NB4 (cell line): ENCODE data around the gene KLHDC3.
A peak's percentile ranks its signal among the peaks of the same experiment; 100 is the strongest.

Experiments
- DNase-seq: peaks from one replicate; pipeline ENCODE4 v3.0.0; 2010; ENCODE audit warnings: low read depth
- H3K4me3 ChIP-seq: one replicate; pipeline ENCODE4 v1.5.1; 2011; ENCODE audit warnings: mild to moderate bottlenecking, low read depth, low read length, moderate library complexity
- MAX ChIP-seq: IDR thresholded peaks from 2 replicates; pipeline ENCODE4 v1.6.1; 2011; ENCODE audit warnings: low read depth, low read length
- MYC ChIP-seq: IDR thresholded peaks from 2 replicates; pipeline ENCODE4 v1.6.1; 2011; ENCODE audit warnings: low read depth, low read length
- POLR2A ChIP-seq: IDR thresholded peaks from 2 replicates; pipeline ENCODE4 v1.6.1; 2011; ENCODE audit warnings: mild to moderate bottlenecking; ENCODE audit not compliant: insufficient read length; ENCODE audit errors: extremely low read depth
- TF ChIP-seq, protein P1 (sequence below): IDR thresholded peaks from one replicate; pipeline ENCODE4 v1.5.1; 2012; ENCODE audit warnings: low read depth, low read length

Gene KLHDC3

GRCh38 chr6:43009124-43009523, 4.9 kb upstream of the KLHDC3 start:
- no peak for TF ChIP-seq MYC
- TF ChIP-seq, protein P1, sequence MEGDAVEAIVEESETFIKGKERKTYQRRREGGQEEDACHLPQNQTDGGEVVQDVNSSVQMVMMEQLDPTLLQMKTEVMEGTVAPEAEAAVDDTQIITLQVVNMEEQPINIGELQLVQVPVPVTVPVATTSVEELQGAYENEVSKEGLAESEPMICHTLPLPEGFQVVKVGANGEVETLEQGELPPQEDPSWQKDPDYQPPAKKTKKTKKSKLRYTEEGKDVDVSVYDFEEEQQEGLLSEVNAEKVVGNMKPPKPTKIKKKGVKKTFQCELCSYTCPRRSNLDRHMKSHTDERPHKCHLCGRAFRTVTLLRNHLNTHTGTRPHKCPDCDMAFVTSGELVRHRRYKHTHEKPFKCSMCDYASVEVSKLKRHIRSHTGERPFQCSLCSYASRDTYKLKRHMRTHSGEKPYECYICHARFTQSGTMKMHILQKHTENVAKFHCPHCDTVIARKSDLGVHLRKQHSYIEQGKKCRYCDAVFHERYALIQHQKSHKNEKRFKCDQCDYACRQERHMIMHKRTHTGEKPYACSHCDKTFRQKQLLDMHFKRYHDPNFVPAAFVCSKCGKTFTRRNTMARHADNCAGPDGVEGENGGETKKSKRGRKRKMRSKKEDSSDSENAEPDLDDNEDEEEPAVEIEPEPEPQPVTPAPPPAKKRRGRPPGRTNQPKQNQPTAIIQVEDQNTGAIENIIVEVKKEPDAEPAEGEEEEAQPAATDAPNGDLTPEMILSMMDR: peak; percentile 52
- H3K4me3 ChIP-seq: no peak overlapping the region
- peak; percentile 62 for DNase-seq

GRCh38 chr6:43011207-43011606, 2.8 kb upstream of the KLHDC3 start:
- TF ChIP-seq POLR2A: no peak
- no peak for TF ChIP-seq MYC
- TF ChIP-seq, protein P1: no peak
- H3K4me3 ChIP-seq: no peak overlapping the region
- peak; percentile 23 for DNase-seq

GRCh38 chr6:43012364-43012763, 1.7 kb upstream of the KLHDC3 start:
- TF ChIP-seq MAX (no peak), POLR2A (no peak), MYC (no peak)
- TF ChIP-seq, protein P1: no peak
- no peak for DNase-seq
- peak overlapping the region; percentile 79 for H3K4me3 ChIP-seq

DNA sequence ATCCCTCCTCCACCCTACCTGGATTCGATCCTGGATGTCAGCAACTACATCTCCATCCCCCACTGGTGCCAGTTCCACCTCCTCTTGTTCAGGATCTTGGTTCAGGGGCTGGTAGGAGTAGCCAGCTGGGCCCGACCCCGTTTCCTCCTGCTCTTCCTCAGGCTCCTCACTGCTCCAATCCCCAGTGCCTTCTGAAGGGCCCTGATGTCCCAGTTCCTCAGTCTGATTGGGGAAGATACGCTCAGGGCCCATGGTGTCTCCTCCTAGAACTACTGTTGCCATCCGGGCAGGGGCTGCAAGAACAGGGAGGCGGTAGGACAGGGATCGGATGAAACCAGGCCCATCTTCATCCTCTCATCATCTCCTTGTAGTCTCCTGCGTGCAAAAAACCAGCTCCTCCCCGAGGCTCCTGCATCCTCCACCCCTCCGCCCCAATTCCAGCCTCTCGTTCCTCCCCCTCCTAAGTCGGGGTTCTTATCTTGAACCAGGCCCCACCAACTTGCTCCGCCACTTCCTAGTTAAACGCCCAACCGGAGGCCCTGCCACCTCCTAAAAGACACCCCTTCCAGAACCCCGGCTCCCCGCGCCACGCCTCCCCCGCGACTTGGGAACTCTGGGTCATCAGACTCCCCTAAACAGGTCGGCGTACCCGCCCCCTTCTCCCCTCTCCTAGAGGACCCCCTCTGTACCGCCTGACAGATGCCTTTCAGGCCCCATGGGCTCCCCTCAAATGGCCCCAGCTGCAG, 779 bp upstream of the KLHDC3 start:
- H3K4me3 ChIP-seq: peak overlapping the region; percentile 79
- no peak for DNase-seq
- TF ChIP-seq POLR2A (no peak), MYC (peak; percentile 15; the same call in 1 of the 2 replicates)

DNA sequence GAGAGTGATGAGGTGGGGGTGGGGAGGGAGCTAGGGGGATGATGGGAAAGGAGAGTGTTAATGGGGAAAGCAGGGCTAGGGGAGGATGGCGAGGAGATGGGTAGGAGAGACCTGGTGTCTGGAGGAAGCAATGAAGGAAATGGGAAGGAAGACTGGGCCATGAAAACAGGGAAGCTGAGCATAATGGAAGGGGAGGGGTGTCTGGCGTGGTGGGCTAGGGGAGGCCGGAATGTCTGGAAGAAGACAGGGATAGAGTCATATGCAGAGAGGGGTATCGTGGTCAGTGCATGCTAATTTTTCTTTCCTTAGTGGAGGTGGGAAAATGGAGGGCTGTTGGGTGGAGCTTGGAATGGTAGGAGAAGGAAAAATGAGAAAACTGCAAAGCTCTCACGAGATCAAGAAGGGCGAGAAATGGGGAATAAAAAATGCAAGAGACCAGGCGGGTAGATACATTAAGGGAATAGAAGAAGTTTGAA, 423 bp downstream of the KLHDC3 start:
- peak overlapping the region; percentile 92 for H3K4me3 ChIP-seq
- TF ChIP-seq, protein P1: no peak
- no peak for TF ChIP-seq POLR2A
- TF ChIP-seq MYC: no peak
- TF ChIP-seq MAX: no peak
- no peak for DNase-seq

DNA sequence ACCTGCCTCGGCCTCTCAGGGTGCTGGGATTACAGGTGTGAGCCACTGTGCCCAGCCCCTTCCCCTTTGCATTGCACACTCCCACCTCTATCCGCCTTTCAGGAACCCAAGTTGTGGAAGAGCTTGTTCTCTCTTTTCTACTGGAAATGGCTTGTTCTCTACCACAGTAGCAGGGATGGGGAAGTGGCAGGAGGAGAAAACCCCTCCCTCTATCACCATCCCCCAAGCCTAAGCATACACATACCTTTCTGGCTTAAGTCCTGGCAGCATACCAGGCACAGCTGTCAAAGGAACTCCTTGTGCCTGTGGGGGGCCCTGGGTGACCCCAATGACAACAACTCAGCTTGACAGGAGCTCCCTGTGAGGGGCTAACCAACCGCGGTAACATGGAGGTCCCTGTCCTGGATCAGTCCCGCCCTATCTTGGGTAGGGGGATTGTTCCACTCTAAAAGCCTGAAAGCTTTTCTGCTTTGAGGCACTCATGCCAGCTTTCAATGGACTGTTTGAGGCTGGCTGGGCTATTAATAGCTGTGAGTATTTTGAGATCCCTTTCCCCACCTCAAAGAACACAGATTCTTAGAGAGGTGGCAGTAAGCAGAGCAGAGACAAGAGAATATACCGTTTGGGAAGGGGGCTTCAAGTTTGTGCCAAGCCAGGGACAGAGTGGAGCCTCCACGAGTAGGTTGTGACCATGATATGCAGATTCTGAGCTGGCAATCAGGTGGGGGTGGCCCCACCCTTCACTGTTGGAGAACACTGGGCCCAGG, 2.3 kb downstream of the KLHDC3 start:
- H3K4me3 ChIP-seq: no peak overlapping the region
- TF ChIP-seq POLR2A: no peak
- TF ChIP-seq, protein P1: no peak
- no peak for TF ChIP-seq MYC
- no peak for TF ChIP-seq MAX

More for the DNA sequence above, 2.3 kb downstream of the KLHDC3 start:
- DNase-seq: no peak
